NCI-H2196 (cell line): ENCODE results near the gene OR10A2.
"Not testable (repeated sequence)": the region's sequence is repeated elsewhere in the genome, so short reads cannot be mapped to it uniquely, and the experiment has no call there.

ENCODE experiments used
- DNase-seq: peaks from one replicate; lab custom pipeline; 2025; ENCODE audit not compliant: unreplicated experiment; lab: John Stamatoyannopoulos, UW

OR10A2 gene

DNA sequence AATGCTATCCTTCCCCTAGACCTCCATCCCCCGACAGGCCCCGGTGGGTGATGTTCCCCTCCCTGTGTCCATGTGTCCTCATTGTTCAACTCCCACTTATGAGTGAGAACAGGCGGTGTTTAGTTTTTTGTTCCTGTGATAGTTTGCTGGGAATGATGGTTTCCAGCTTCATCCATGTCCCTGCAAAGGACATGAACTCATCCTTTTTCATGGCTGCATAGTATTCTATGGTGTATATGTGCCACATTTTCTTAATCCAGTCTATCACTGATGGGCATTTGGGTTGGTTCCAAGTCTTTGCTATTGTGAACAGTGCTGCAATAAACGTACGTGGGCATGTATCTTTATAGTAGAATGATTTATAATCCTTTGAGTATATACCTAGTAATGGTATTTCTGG lies 24.9 kb downstream of the OR10A2 start:
- DNase-seq: not testable (repeated sequence)

DNA sequence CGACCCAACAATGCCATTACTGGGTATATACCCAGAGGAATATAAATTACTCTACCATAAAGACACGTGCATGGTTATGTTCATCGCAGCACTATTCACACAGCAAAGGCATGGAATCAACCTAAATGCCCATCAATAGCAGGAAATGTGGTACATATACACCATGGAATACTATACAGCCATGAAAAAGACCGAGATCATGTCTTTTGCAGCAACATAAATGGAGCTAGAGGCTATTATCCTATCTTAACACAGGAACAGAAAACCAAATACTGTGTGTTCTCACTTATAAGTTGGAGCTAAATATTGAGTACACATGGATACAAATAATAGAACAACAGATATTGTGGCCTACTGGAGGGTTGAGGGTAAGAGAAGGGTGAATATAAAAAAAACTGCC lies 26.0 kb downstream of the OR10A2 start:
- no peak for DNase-seq

DNA sequence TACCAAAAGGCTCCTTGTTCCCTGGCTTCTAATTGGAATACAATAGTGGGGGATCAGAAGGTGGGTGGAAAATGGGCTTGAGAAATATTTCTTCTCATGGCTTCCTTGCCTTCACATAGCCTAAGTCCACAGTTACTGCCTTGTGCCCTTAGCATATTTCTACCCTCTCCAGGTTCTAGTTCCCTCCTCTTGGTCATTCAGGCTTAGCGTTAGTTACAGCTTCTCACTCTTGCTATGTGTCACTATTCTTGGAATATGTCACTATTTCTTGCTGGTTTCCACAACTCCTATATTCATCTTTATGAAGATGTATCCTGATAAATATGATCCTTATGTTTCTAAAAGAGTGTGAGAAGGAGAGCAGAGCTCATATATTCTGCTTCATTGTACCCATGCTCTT lies 27.0 kb downstream of the OR10A2 start:
- no peak for DNase-seq

DNA sequence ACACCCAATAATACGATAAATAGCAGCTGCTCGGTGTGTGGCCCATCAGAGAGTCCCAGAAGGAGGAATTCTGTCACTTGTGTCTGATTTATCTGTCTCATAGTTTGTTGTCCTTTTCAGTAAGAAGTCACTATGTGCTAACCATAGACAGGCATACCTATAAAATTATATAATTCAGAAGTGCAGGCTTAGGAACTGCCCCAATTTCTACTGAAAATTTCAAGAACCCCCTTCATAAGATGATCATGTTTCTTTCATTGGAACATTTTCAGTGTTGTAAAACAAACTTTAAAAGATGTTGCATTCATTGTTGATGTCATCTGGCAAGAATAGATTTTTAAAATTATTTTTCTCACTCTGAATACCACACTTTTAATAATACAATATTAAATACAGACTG lies 29.5 kb downstream of the OR10A2 start, which contains the start of gene OR2D2:
TSS of gene OR2D2 (minus strand) at position 101 of the 400 bp plus-strand sequence. CDS start at position 101, 0 bp downstream.
- DNase-seq: no peak

DNA sequence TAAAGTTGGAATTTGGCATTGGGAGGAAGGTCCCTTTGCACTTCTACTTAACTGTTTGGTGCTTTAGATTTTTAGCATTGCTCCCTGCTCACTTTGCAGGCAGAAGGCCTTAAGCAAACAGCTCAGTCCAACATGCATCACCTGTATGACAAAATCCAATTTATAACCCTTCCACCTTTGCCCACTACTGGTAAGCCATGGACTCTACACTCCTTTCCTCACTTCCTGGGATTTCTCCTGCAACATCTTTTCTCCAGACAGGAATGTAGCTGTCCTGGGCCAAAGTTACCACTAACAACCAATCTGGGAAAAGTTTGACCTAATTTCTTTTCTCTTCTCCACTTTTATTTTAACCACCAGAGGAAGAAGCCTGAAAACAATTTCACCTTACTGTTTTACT lies 31.2 kb downstream of the OR10A2 start:
- DNase-seq: no peak

DNA sequence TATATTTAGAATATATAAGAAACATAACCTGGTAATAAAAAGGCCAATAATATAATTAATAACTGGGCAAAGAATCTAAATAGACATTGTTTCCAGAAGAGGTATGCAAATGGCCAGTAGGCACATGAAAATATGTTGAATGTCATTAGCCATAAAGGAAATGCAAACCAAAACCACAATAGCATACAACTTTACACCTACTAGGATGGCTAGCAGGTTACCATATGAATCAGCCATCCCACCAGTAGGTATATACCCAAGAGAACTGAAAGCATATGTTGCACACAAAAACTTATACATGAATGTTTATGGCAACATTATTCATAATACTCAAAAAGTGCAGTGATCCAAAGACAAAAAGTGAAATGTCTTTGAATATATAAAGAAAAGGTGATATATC lies 32.2 kb downstream of the OR10A2 start:
- no peak for DNase-seq

DNA sequence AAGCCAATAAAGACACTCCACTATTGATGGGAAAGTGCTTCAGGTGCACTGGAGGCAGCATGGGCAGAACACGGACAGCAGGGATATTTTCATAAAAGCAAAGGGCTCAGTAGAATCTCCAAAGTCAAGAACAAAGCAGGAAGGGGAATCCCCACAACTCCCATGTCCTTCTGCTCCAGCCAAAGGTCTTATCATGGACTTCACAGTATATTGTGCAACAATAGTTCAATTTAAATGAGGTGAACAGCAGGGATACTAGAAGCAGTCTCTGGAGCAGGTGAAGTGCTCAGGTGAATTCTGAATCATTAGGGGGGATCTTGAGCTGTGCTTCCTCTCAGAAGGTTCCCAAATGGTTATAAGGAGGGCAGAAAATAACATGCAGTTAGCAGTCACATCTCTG lies 36.1 kb downstream of the OR10A2 start:
- DNase-seq: no peak

DNA sequence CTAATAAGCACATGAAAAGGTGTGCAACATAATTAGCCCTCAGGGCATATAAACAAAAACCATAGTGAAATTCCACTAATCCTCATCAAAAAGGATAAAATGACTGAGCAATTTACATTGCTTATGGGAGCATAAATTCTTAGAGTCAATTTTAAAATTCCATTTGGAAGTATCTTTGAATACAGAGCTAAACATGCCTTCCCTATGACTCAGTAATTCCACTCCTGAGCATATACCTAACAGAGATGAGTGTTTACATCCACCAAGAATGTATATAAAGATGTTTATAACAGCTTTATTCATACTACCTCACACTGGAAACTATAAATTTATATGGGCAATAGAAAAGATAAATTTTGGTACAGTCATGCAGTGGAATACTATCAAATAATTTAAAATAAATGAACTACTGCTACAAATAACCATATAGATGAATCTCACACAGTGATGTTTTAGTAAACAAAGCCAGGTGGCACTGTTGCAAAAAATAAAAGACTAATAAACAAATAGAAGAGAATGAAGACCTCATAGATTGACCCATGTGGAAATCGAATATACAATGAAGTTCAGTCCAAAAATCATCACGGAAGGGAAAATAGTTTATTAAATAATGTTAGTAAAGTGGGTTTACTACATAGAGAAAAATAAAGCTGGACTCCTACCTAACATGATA lies 37.6 kb downstream of the OR10A2 start:
- no peak for DNase-seq

DNA sequence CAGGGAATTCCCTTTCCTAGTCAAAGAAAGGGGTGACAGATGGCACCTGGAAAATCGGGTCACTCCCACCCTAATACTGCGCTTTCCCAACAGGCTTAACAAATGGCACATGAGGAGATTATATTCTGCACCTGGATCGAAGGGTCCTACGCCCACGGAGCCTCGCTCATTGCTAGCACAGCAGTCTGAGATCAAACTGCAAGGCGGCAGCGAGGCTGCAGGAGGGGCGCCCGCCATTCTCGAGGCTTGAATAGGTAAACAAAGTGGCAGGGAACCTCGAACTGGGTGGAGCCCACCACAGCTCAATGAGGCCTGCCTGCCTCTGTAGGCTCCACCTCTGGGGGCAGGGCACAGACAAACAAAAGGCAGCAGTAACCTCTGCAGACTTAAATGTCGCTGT lies 41.9 kb downstream of the OR10A2 start:
- not testable (repeated sequence) for DNase-seq

DNA sequence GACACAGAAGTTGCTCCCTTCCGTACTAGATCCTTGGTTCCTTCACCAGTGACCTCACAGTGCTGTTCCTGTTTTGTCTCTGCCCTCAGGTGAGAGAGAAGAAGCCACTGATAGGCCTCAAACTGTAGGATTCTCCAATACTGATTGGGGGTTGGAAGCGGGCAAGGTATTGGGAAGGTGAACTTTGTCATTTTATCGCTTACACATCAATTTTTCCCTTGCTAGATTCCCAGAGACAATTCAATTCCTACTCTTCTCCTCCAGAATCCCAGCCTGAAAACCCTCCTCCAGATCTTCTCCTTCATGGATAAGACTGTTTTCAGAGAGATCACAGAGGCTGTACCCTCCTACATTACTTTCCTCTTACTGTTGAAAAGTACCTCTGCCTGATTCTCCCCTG lies 48.5 kb downstream of the OR10A2 start:
- no peak for DNase-seq

DNA sequence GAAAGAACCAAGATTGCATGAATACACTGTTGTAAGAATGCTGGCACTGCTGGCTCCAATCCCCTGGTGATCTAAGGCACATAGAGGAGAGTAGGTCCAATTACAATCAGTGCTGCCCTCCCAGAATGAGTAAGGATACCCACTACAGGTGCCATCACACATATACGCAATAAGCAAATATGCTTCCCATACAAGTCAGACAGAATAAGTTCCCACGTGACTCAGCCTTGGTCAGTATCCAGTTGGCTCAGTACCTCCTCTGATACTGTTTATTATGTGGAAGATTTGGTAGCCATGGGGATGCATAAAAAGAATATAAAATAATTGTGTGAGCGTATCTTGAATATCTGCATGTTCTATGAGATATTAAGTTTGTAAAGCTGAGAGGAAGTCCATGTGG lies 49.1 kb downstream of the OR10A2 start:
- DNase-seq: no peak

DNA sequence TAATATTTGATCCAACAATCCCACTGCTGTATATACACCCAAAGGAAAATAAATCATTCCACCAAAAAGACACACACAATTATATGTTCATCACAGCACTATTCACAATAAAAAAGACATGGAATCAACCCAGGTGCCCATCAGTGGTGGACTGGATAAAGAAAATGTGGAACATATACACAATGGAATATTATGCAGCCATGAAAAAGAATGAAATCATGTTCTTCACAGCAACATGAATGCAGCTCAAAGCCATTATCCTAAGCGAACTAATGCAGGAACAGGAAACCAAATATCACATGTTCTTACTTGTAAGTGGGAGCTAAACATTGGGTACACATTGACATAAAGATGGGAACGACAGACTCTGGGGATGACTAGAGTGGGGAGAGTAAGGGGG lies 56.8 kb downstream of the OR10A2 start:
- DNase-seq: no peak

DNA sequence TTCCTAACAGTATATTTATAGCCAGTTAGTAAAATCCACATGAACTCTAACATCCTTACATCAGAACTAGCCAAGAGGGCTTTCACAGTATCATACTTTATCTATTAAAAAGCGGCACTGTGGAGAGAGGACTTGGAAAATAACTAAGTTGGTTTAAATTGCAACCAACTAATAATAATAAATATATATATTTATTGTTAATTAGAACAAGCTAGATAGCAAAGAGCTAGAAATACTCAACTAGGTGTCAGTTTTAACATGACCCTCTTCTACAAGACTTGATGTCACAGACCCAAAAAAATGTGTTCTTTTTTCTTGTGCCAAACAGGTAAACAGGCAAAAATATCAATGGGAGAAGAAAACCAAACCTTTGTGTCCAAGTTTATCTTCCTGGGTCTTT lies 57.8 kb downstream of the OR10A2 start, which contains the start of gene OR2D3:
TSS of gene OR2D3 (plus strand) at position 301 of the 400 bp plus-strand sequence. CDS start at position 301, 0 bp downstream.
- no peak for DNase-seq
